ENCODE results near the gene ZNF804B.
A peak's percentile ranks its signal among the peaks of the same experiment; 100 is the strongest.

The ZNF804B gene

GRCh38 chr7:88759230-88760135, at the start of gene ZNF804B:
Gene ZNF804B (plus strand): TSS chr7:88759700. CDS start chr7:88759977, 277 bp downstream.
- no peak for DNase-seq

GRCh38 chr7:88735920-88736319, 23.6 kb upstream of the ZNF804B start:
- no peak for DNase-seq

GRCh38 chr7:88737632-88738031, 21.9 kb upstream of the ZNF804B start:
- no peak for DNase-seq

- DNase-seq: no peak
Measured at GRCh38 chr7:88746126-88746525, 13.4 kb upstream of the ZNF804B start.

GRCh38 chr7:88756802-88757201, 2.7 kb upstream of the ZNF804B start:
- DNase-seq: no peak

- no peak for DNase-seq
Measured at GRCh38 chr7:88757371-88757770, 2.1 kb upstream of the ZNF804B start.

DNA sequence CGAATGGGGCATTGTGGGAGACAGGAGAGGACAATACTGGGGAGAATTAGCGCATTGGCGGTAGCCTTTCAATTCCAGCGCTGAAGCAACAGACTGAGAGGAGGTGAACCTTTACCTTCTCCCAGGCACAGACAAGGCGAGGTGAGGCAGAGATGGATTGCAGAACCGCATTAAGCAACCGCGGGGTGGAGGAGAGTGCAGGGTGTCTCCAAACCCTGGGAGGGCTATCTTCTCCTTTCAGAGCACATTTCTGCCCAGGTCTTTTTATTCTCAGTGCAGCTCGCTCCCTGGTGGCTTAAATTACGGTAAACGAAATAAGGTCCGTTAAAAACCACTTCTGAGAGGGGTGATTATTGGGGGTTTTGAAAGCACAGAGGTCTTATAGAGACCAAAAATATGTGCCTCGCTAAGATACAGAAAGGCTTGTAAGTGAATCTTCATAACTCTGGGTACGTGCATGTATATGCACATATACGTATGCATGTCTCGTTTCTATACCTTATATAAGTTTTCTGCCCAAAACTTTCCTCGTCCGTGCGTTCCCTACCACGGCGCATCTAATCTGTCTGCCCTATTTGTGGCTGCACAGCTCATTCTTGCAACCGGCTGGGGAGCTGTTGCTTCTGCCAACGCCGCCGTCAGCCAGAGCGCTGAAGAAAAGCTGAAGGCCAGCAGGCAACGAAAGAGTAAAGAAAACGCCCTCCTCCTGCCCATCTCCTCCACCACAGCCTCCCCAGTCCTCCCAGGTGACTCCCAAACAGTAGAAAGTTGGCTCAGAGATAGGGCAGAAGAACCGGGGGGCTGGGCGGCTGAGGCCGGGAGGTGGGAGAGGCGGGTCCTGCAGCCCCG, 895 bp upstream of the ZNF804B start:
- DNase-seq: no peak

- DNase-seq: no peak
Measured at GRCh38 chr7:88760136-88760515, 626 bp downstream of the ZNF804B start.

- no peak for DNase-seq
Measured at GRCh38 chr7:88761779-88762178, 2.3 kb downstream of the ZNF804B start.

GRCh38 chr7:88771417-88771816, 11.9 kb downstream of the ZNF804B start:
- no peak for DNase-seq

GRCh38 chr7:88772776-88773175, 13.3 kb downstream of the ZNF804B start:
- DNase-seq: no peak

DNA sequence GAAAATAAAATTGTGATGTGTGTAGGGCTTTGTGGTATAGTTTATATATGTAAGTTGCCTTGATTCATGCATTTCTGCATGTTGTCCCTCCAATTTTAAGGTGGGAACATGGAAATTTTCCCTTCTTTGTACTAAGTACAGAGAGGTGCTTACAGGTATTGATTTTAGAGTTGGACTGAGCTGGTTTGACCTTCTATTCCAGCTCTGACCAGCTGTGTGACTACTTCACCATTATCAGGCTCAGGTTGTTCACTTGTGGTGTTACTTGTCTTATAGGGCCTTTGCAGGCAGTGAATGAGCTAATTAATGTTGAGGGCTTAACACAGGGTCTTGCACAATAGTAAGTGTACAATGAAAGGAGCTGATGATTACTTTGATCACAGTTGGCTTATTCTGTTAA, 16.3 kb downstream of the ZNF804B start:
- no peak for DNase-seq

DNA sequence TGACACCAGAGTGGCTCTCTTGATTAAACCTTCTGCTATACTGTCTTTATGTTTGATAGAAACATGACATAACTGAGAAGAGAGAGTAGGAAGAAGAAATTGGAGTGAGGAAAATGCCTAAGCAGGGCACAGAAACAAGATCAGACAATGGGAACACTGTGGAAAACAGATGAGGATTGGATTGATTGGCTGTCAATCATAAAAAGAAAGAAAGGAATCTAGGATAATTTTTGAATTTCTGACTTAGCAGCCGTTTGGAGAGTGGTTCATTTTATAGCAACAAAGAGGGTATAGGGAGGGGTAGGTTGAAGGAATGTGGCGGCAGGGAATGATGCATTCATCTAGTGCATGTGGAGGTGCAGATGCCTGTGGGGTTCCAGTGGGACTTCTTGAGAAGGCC, 28.3 kb downstream of the ZNF804B start:
- DNase-seq: no peak

DNA sequence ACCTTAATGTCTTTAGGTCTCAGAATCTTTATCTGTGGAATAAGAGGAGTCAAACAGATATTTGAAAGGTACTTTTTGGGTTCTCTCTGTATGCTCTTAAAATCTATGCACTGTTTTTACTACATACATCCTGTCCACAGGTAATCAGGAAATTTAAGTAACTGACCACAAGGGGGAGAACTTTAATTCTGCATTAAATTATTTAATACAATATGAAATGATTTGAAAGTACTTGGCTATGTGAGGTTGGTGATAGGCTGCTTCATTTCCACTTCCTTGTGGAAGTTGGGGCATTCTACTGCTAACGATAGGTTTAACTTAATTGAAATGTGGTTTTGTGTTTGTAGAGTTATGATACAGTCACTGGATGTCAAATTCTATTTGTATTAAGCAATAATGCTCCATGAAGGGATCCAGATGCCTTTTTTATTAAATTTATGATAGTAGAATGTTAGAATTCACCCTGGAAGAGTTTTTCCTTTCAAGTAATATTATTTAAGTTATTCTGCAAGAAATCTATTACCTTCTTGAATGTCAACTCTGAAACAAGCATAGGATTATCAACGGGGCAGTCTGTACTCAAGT, 30.1 kb downstream of the ZNF804B start:
- DNase-seq: peak; percentile 27

- DNase-seq: no peak
Measured at GRCh38 chr7:88791891-88792290, 32.4 kb downstream of the ZNF804B start.

- DNase-seq: no peak
Measured at GRCh38 chr7:88792361-88792760, 32.9 kb downstream of the ZNF804B start.

- DNase-seq: no peak
Measured at GRCh38 chr7:88795553-88795952, 36.1 kb downstream of the ZNF804B start, which contains the start of gene TEX47. Gene TEX47 (minus strand): TSS chr7:88795737. CDS start chr7:88794942, 795 bp downstream.

- DNase-seq: no peak
Measured at GRCh38 chr7:88801046-88801445, 41.5 kb downstream of the ZNF804B start.

DNA sequence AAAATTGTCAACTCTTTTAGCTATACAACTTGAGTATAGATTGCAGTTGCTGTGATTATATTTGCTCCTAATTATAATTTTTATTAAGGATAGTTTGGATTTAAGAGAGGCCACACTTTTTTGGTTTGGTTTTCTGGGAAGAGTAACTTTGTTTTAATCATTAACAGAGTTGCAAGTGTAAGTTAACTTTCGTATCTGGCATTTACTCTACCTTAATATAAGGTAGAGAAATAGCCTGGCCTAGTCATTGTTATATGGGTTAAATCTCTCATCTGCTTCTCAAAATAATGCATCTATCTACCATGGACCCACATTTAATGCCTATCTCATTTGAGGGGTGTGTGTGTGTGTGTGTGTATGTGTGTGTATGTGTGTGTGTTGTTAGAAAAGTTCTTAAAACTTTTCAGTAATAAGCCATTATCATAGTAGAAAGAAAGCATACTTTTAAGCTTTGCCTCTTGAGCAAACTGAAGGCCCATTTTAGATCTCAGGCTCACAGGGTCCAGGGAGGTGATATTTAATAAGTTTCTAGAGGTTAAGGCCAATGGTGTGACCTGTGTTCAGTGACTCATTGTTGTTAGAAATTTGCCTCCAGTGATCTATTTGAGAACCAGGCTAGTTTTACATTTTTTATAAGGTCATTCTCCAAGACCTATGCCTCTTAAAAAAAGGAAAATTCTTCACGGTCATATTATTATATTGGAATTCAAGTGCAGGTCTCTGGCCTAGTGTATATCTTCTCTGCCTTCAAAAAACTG, 47.0 kb downstream of the ZNF804B start:
- no peak for DNase-seq

DNA sequence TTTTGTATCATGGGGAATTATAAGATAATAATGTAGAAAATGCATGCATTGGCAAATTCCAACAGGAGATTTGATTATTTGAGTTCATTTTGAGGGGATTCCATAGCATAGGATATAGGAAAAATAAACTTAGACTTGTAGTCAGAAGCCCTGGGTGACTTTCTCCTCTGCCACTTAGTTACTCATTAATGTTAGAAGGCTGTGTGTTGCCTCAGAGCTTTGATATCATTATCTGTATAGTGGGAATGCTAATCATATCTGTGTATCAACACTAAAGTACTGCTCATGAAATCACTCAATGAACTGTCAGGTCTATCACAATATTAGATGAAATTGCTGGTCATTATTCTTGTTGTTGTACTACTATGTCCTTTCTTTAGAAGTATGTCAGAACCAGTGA, 59.1 kb downstream of the ZNF804B start:
- no peak for DNase-seq

DNA sequence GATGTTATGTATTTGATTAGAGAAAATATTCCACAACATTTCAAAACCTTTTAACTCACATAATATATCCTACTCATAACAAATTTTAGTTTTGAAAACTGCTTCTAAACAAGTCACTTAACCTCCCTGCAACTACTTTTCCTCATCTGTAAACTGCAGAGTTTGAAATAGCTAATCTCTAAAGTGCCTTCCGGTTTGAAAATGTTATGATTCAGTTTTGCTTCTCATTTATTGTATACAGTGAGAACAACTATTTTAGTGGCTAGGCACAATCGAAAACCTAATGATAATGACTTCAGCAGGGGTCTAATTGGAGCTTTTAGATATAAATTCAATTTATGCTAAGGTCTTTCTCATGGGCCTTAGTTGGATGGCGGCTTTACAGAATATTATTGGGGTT, 66.7 kb downstream of the ZNF804B start:
- DNase-seq: no peak

DNA sequence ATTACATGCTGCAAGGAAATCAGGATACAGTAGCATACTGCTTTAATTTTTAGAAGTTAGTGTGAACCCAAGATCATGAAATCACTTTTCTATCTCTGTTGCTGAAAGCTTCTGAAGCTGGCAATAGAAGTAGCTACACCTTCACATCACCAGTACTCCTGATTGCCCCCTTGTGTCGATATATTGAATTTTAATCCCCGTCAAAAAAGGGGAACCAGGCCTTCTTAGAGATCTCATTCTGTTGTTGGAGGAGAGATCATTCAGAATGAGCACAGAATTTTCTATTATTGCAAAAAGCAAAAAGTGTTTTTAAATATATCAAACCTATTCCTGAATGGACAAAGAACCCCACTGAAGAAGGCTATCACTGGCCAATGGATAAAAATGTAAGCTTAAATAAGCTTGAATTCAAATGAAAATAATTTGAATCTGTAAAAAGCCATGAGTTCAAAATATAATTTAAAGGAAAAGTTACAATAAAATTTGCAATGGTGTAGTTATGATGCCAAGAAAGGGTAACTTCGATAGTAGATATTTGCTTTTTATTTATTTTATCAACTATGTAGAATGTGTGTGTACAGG, 75.7 kb downstream of the ZNF804B start:
- DNase-seq: peak; percentile 1

All from CD4-positive, alpha-beta T cell treated with Interleukin-10 for 1 hour (primary cell).